Adrenal gland (tissue), 5 donors: ENCODE data around the gene PRDM8.

Experiments used
- POLR2A ChIP-seq, 2 donors: fragments of 450-650 bp; IDR thresholded peaks; one replicate each; pipeline ENCODE4 v1.6.1; 2017; ENCODE audit warnings: antibody characterized with exemption in 2 of 2, mild to moderate bottlenecking in 2 of 2, moderate library complexity in 1 of 2
- TF ChIP-seq, protein P1 (sequence below), 6 experiments: fragments of 450-650 bp in 4 of 6; fragments of 200-600 bp in 2 of 6; sonication (generic) in 1 of 6; IDR thresholded peaks; 1 replicate in 5 of 6; 2 replicates in 1 of 6; pipeline versions ENCODE4 v1.5.1 to v1.8.0; 2016 to 2021; ENCODE audit warnings: antibody characterized with exemption in 6 of 6, mild to moderate bottlenecking in 2 of 6, moderate library complexity in 1 of 6
- donor health status: DM: no; HTN: no; CAD: no.

- TF ChIP-seq POLR2A (IDR thresholded peaks at IDR 0.05): no peak
- TF ChIP-seq, protein P1, sequence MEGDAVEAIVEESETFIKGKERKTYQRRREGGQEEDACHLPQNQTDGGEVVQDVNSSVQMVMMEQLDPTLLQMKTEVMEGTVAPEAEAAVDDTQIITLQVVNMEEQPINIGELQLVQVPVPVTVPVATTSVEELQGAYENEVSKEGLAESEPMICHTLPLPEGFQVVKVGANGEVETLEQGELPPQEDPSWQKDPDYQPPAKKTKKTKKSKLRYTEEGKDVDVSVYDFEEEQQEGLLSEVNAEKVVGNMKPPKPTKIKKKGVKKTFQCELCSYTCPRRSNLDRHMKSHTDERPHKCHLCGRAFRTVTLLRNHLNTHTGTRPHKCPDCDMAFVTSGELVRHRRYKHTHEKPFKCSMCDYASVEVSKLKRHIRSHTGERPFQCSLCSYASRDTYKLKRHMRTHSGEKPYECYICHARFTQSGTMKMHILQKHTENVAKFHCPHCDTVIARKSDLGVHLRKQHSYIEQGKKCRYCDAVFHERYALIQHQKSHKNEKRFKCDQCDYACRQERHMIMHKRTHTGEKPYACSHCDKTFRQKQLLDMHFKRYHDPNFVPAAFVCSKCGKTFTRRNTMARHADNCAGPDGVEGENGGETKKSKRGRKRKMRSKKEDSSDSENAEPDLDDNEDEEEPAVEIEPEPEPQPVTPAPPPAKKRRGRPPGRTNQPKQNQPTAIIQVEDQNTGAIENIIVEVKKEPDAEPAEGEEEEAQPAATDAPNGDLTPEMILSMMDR (IDR thresholded peaks at IDR 0.05): no peak
These were observed 15.0 kb upstream of the PRDM8 start for GRCh38 chr4:80182237-80182866.
